Ovary (tissue), 3 donors: ENCODE measurements around the gene EPS8L3.

Experiments
- CTCF ChIP-seq, 3 donors: fragments of 450-650 bp in 2 of 3; fragments of 200-600 bp in 1 of 3; IDR thresholded peaks; one replicate each; pipeline versions ENCODE4 v1.5.1 to v1.8.0; 2016 to 2022; ENCODE audit warnings: antibody characterized with exemption in 3 of 3, mild to moderate bottlenecking in 1 of 3
- EP300 ChIP-seq: sonication (generic); formaldehyde crosslinking; IDR thresholded peaks from one replicate; pipeline ENCODE4 v1.6.1; 2017; ENCODE audit warnings: antibody characterized with exemption
- donor health status: DM: no; HTN: no; CAD: no.

DNA sequence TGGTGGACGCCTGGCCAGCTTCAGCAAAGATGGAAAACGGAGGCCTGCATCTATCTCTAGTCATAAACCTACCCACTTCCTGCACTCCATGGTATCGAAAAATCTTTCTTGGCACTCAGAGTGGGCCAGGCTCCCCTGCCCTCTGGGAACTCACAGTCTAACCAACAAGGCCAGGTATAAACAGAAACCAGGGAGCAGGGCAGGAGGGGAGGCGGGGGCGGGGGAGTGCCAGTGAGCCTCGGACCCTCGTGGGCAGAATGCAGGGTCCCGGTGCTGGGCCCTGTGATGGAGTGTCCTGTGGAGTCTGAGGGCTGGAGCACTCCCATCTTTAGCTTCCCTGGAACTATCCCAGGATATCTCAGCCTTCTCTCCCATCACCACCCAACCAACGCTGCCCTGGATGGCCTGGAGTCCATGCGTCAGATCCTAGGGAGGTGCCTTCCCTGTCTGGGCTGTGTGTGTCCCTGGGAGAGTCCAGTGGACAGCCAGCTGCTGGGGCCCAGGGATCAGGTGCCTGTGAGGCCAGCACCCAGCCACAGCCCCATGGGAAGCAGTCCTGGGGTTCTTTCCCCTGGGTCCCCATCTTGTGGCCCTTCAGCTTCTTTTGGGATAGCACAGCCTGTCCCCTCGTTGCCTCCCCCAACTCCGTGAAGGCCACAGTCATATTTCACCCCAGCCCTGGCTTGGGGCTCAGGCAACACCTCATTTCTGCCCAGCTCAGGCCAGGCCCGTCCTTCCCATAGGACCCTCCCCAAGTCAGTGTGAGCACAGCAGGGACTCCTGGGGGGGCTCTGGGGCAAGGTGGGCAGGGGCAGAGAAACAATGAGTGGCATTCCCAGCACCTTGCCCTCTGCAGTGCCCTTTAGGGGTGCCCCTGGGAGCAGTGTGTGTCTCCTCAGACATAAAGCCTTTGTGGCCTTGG lies 1.1 kb upstream of the EPS8L3 start:
- TF ChIP-seq CTCF (IDR thresholded peaks at IDR 0.05) = no peak
- TF ChIP-seq EP300 = no peak
